Measurements from ENCODE around the gene ALOX5AP. TPM values are rescaled to one million over a fixed set of nuclear protein-coding genes. Genes with fewer than 3 reads are reported as not detected.
A peak's percentile ranks its signal among the peaks of the same experiment; 100 is the strongest.

The ALOX5AP gene
- total and polyA plus RNA-seq, 4 experiments from 2014 or later = 53.7 to 569 (median 215) TPM

GRCh38 chr13:30705680-30706079 lies 29.7 kb upstream of the ALOX5AP start:
- H3K4me3 ChIP-seq (ENCODE audit: low read length in 2 of 2) = no peak overlapping the region
- no peaks in the 10 kb centered on the region for H3K4me1 ChIP-seq (ENCODE audit: insufficient read depth, low read length)
- H3K9me3 ChIP-seq (ENCODE audit: control insufficient read depth in 1 of 2, low read length in 2 of 2) = no peaks in the 10 kb centered on the region
- DNase-seq = no peak
- intact Hi-C loops (cut with micrococcal nuclease) = no loop called here
- ChIA-PET POLR2A (ENCODE audit: partially characterized antibody) (no interaction called here), CTCF (ENCODE audit: partially characterized antibody) (no interaction called here)
- H3K4me3 Mint-ChIP-seq = no peak overlapping the region
- H3K27me3 Mint-ChIP-seq = peaks cover 0 to 8% of the 10 kb centered on the region in 2 donors
- peaks cover 0 to 1% (median 0%) of the 10 kb centered on the region in 4 donors for H3K4me1 Mint-ChIP-seq
- no peaks in the 10 kb centered on the region for H3K27me3 ChIP-seq (ENCODE audit: insufficient read depth, low read length)
- H3K9me3 Mint-ChIP-seq = peaks cover 0 to 2% (median 0%) of the 10 kb centered on the region in 8 donors
- H3K27ac ChIP-seq (ENCODE audit: low read depth, low read length) = no peak overlapping the region
- H3K27ac Mint-ChIP-seq = no peak overlapping the region
- H3K36me3 Mint-ChIP-seq = no peaks in the 10 kb centered on the region
- H3K36me3 ChIP-seq (ENCODE audit: insufficient read depth, low read length) = no peaks in the 10 kb centered on the region

GRCh38 chr13:30708541-30708940 lies 26.8 kb upstream of the ALOX5AP start:
- Mint-ChIP-seq H3K36me3 (no peaks in the 10 kb centered on the region), H3K4me3 (no peak overlapping the region), H3K9me3 (peaks cover 0 to 2% (median 0%) of the 10 kb centered on the region in 8 donors), H3K27me3 (peaks cover 0 to 3% of the 10 kb centered on the region in 2 donors), H3K4me1 (peaks cover 0 to 3% (median 0%) of the 10 kb centered on the region in 4 donors), H3K27ac (peak overlapping the region in 1 of 7 donors; percentile 0)
- Histone ChIP-seq H3K36me3 (ENCODE audit: insufficient read depth, low read length) (no peaks in the 10 kb centered on the region), H3K27ac (ENCODE audit: low read depth, low read length) (no peak overlapping the region), H3K4me1 (ENCODE audit: insufficient read depth, low read length) (no peaks in the 10 kb centered on the region), H3K9me3 (ENCODE audit: control insufficient read depth in 1 of 2, low read length in 2 of 2) (no peaks in the 10 kb centered on the region), H3K27me3 (ENCODE audit: insufficient read depth, low read length) (no peaks in the 10 kb centered on the region), H3K4me3 (ENCODE audit: low read length in 2 of 2) (no peak overlapping the region)
- ChIA-PET POLR2A (ENCODE audit: partially characterized antibody) (no interaction called here), CTCF (ENCODE audit: partially characterized antibody) (interaction anchor here (1.2 kb wide), 1 partner anchor 15 kb away, joined by 3 read pairs; no protein-coding TSS in a partner anchor)
- intact Hi-C loops (cut with micrococcal nuclease) = no loop called here
- DNase-seq = no peak

- H3K4me3 Mint-ChIP-seq = no peak overlapping the region
- no peaks in the 10 kb centered on the region for H3K27me3 Mint-ChIP-seq
- peaks cover 0 to 2% (median 0%) of the 10 kb centered on the region in 4 donors for H3K4me1 Mint-ChIP-seq
- peaks cover 0 to 2% (median 0%) of the 10 kb centered on the region in 8 donors for H3K9me3 Mint-ChIP-seq
- no peaks in the 10 kb centered on the region for H3K27me3 ChIP-seq (ENCODE audit: insufficient read depth, low read length)
- H3K36me3 ChIP-seq (ENCODE audit: insufficient read depth, low read length) = no peaks in the 10 kb centered on the region
- no peaks in the 10 kb centered on the region for H3K4me1 ChIP-seq (ENCODE audit: insufficient read depth, low read length)
- H3K27ac ChIP-seq (ENCODE audit: low read depth, low read length) = no peak overlapping the region
- H3K4me3 ChIP-seq (ENCODE audit: low read length in 2 of 2) = no peak overlapping the region
- intact Hi-C loops (cut with micrococcal nuclease) = no loop called here
- no peak overlapping the region for H3K27ac Mint-ChIP-seq
- POLR2A ChIA-PET (ENCODE audit: partially characterized antibody) = no interaction called here
- no peaks in the 10 kb centered on the region for H3K36me3 Mint-ChIP-seq
- H3K9me3 ChIP-seq (ENCODE audit: control insufficient read depth in 1 of 2, low read length in 2 of 2) = no peaks in the 10 kb centered on the region
- DNase-seq = no peak
- CTCF ChIA-PET (ENCODE audit: partially characterized antibody) = no interaction called here
Observed at GRCh38 chr13:30710442-30710841, 24.9 kb upstream of the ALOX5AP start.

- Histone ChIP-seq H3K36me3 (ENCODE audit: insufficient read depth, low read length) (no peaks in the 10 kb centered on the region), H3K27ac (ENCODE audit: low read depth, low read length) (no peak overlapping the region), H3K27me3 (ENCODE audit: insufficient read depth, low read length) (no peaks in the 10 kb centered on the region), H3K9me3 (ENCODE audit: control insufficient read depth in 1 of 2, low read length in 2 of 2) (no peaks in the 10 kb centered on the region), H3K4me3 (ENCODE audit: low read length in 2 of 2) (no peak overlapping the region), H3K4me1 (ENCODE audit: insufficient read depth, low read length) (no peaks in the 10 kb centered on the region)
- DNase-seq = no peak
- H3K27me3 Mint-ChIP-seq = no peaks in the 10 kb centered on the region
- peaks cover 0 to under 1% (median 0%) of the 10 kb centered on the region in 8 donors for H3K9me3 Mint-ChIP-seq
- H3K4me3 Mint-ChIP-seq = no peak overlapping the region
- intact Hi-C loops (cut with micrococcal nuclease) = no loop called here
- ChIA-PET POLR2A (ENCODE audit: partially characterized antibody) (no interaction called here), CTCF (ENCODE audit: partially characterized antibody) (no interaction called here)
- peaks cover 0 to 2% (median 0%) of the 10 kb centered on the region in 4 donors for H3K4me1 Mint-ChIP-seq
- no peaks in the 10 kb centered on the region for H3K36me3 Mint-ChIP-seq
- H3K27ac Mint-ChIP-seq = no peak overlapping the region
Observed at GRCh38 chr13:30711375-30711774, 24.0 kb upstream of the ALOX5AP start.

- no peak overlapping the region for H3K4me3 Mint-ChIP-seq
Observed at GRCh38 chr13:30711837-30712236, 23.5 kb upstream of the ALOX5AP start.

GRCh38 chr13:30712536-30713532 lies 22.5 kb upstream of the ALOX5AP start:
- no peak overlapping the region for H3K27ac ChIP-seq (ENCODE audit: low read depth, low read length)
- H3K4me1 ChIP-seq (ENCODE audit: insufficient read depth, low read length) = no peaks in the 10 kb centered on the region
- no peaks in the 10 kb centered on the region for H3K9me3 ChIP-seq (ENCODE audit: control insufficient read depth in 1 of 2, low read length in 2 of 2)
- H3K36me3 Mint-ChIP-seq = no peaks in the 10 kb centered on the region
- H3K27me3 Mint-ChIP-seq = peaks cover 0 to 3% of the 10 kb centered on the region in 2 donors
- intact Hi-C loops (cut with micrococcal nuclease) = no loop called here
- no peak for DNase-seq
- H3K36me3 ChIP-seq (ENCODE audit: insufficient read depth, low read length) = no peaks in the 10 kb centered on the region
- no peaks in the 10 kb centered on the region for H3K27me3 ChIP-seq (ENCODE audit: insufficient read depth, low read length)
- ChIA-PET POLR2A (ENCODE audit: partially characterized antibody) (no interaction called here), CTCF (ENCODE audit: partially characterized antibody) (no interaction called here)
- H3K4me3 Mint-ChIP-seq = no peak overlapping the region
- H3K4me1 Mint-ChIP-seq = peaks cover 0 to 2% (median 0%) of the 10 kb centered on the region in 4 donors
- no peaks in the 10 kb centered on the region for H3K9me3 Mint-ChIP-seq
- no peak overlapping the region for H3K27ac Mint-ChIP-seq
- H3K4me3 ChIP-seq (ENCODE audit: low read length in 2 of 2) = no peak overlapping the region

More at GRCh38 chr13:30711837-30712236, 23.5 kb upstream of the ALOX5AP start:
- Mint-ChIP-seq H3K36me3 (no peaks in the 10 kb centered on the region), H3K9me3 (no peaks in the 10 kb centered on the region), H3K27me3 (peaks cover 0 to 2% of the 10 kb centered on the region in 2 donors), H3K27ac (no peak overlapping the region), H3K4me1 (peaks cover 0 to 2% (median 0%) of the 10 kb centered on the region in 4 donors)
- H3K36me3 ChIP-seq (ENCODE audit: insufficient read depth, low read length) = no peaks in the 10 kb centered on the region
- H3K27ac ChIP-seq (ENCODE audit: low read depth, low read length) = no peak overlapping the region
- no peaks in the 10 kb centered on the region for H3K9me3 ChIP-seq (ENCODE audit: control insufficient read depth in 1 of 2, low read length in 2 of 2)
- no peaks in the 10 kb centered on the region for H3K4me1 ChIP-seq (ENCODE audit: insufficient read depth, low read length)
- DNase-seq = no peak
- CTCF ChIA-PET (ENCODE audit: partially characterized antibody) = no interaction called here
- POLR2A ChIA-PET (ENCODE audit: partially characterized antibody) = no interaction called here
- H3K27me3 ChIP-seq (ENCODE audit: insufficient read depth, low read length) = no peaks in the 10 kb centered on the region
- no peak overlapping the region for H3K4me3 ChIP-seq (ENCODE audit: low read length in 2 of 2)
- intact Hi-C loops (cut with micrococcal nuclease) = no loop called here

GRCh38 chr13:30714629-30715371 lies 20.5 kb upstream of the ALOX5AP start:
- no peaks in the 10 kb centered on the region for H3K27me3 ChIP-seq (ENCODE audit: insufficient read depth, low read length)
- no peak overlapping the region for H3K4me3 ChIP-seq (ENCODE audit: low read length in 2 of 2)
- Mint-ChIP-seq H3K27me3 (peaks cover 0 to 3% of the 10 kb centered on the region in 2 donors), H3K4me3 (no peak overlapping the region), H3K9me3 (no peaks in the 10 kb centered on the region), H3K4me1 (peaks cover 0 to 2% (median 0%) of the 10 kb centered on the region in 4 donors), H3K36me3 (no peaks in the 10 kb centered on the region), H3K27ac (no peak overlapping the region)
- DNase-seq = no peak
- intact Hi-C loops (cut with micrococcal nuclease) = no loop called here
- POLR2A ChIA-PET (ENCODE audit: partially characterized antibody) = no interaction called here
- H3K27ac ChIP-seq (ENCODE audit: low read depth, low read length) = no peak overlapping the region
- H3K36me3 ChIP-seq (ENCODE audit: insufficient read depth, low read length) = no peaks in the 10 kb centered on the region
- H3K4me1 ChIP-seq (ENCODE audit: insufficient read depth, low read length) = no peaks in the 10 kb centered on the region
- no peaks in the 10 kb centered on the region for H3K9me3 ChIP-seq (ENCODE audit: control insufficient read depth in 1 of 2, low read length in 2 of 2)
- CTCF ChIA-PET (ENCODE audit: partially characterized antibody) = no interaction called here
